ENCODE data around the gene SGPP1. TPM values are rescaled to one million over a fixed set of nuclear protein-coding genes. Genes with fewer than 3 reads are reported as not detected.
"Not testable (repeated sequence)": the region's sequence is repeated elsewhere in the genome, so short reads cannot be mapped to it uniquely, and the experiment has no call there.

Gene SGPP1
- total and polyA plus RNA-seq, 4 donors = 6.1 to 17.5 (median 12.4) TPM

DNA sequence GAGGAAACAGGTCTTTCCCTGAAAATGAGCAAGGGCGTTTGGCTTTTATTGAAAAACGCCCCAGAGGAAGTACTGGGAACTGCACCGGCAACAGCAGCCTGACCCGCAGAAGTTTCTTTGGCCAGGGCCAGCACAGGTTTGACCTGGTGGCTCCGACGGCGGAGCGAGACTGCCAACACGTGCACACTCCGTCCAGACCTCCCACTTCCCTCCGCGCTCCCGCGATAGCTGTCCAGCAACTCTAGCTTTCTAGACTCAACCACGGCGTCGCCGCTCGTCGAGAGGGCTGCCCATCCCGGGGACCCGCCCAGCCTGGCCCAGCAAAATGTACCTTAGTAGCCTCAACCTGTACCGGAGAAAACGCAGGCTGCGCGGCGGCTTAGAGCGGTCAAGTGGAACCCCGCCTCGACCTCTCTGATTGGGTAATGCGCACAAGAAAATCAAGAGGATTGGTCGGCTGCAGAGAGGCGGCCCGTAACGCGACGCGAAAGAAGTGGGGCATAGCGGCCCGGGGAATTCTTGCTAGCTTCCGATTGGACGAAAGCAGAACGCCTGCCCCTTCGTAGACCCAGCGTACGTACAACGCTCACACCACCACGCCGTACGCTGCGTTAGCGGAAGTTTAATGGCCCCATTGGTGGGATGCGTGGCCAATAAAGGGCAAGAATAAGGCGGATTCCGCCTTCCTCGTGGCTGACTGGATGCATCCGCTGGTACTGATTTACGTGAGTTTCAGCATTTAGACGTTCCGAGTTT, 86.2 kb downstream of the SGPP1 start, which contains the start of gene WDR89:
Gene WDR89 (minus strand): TSS at position 399 of the 756 bp plus-strand sequence. CDS start 41,929 bp downstream, outside the sequence.
- no peaks in the 10 kb centered on the region for H3K4me1 ChIP-seq (ENCODE audit: control insufficient read depth in 1 of 2, insufficient read depth in 2 of 2, low read length in 2 of 2)
- whole genome bisulfite sequencing, 2 donors = 0 to 1% methylated on average over 60 of the region's 60 CpGs
- DNase-seq (peak; percentile 97 to 99), ATAC-seq (ENCODE audit: low FRiP score) (peak; percentile 99)
- no peaks in the 10 kb centered on the region for H3K36me3 ChIP-seq (ENCODE audit: control insufficient read depth in 1 of 2, insufficient read depth in 2 of 2, low read length in 1 of 2)
- no peaks in the 10 kb centered on the region for H3K9me3 ChIP-seq (ENCODE audit: control insufficient read depth, low read length)
- peak within 1 kb of the TSS; percentile 57 to 64 for H3K27ac ChIP-seq (ENCODE audit: low read depth in 1 of 2, low read length in 2 of 2)
- H3K4me3 ChIP-seq (ENCODE audit: low read length in 2 of 2) = peak within 1 kb of the TSS; percentile 54 to 88
- H3K27me3 ChIP-seq (ENCODE audit: control insufficient read depth in 1 of 2, insufficient read depth in 2 of 2, low read length in 1 of 2) = no peaks in the 10 kb centered on the region
- intact Hi-C loops (cut with DNase I) = loop anchor here (2.0 to 5.0 kb wide), 4 partner anchors 86 to 249 kb away; partner anchors contain the start of genes PPP2R5E (in 2 of the 2) and SGPP1 (in 1 of the 2)

DNA sequence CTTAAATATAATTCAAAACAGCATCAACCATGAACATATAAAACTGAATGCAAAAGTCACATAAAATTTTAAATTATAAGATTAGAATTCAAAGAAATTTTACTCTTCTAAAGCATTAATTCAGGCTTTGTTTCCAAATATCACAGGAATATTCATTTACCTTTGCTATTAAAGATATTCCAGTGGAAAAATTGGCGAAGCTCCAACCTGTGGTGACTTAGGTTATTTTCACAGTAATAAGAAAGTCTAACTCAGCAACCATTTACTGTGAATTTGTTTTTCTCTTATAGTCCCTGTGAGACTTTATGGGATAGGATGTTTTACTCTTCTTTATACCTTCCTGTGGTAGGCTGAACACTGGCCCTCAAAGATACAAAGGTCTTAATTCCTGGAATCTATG, 89.4 kb downstream of the SGPP1 start:
- WGBS, 2 donors = 83 to 88% methylated on average over 1 of the region's 1 CpG
- H3K36me3 ChIP-seq (ENCODE audit: control insufficient read depth in 1 of 2, insufficient read depth in 2 of 2, low read length in 1 of 2) = no peaks in the 10 kb centered on the region
- DNase-seq (no peak), ATAC-seq (ENCODE audit: low FRiP score) (no peak)
- H3K4me1 ChIP-seq (ENCODE audit: control insufficient read depth in 1 of 2, insufficient read depth in 2 of 2, low read length in 2 of 2) = no peaks in the 10 kb centered on the region
- intact Hi-C loops (cut with DNase I) = no loop called here
- H3K27ac ChIP-seq (ENCODE audit: low read depth in 1 of 2, low read length in 2 of 2) = no peak overlapping the region
- H3K27me3 ChIP-seq (ENCODE audit: control insufficient read depth in 1 of 2, insufficient read depth in 2 of 2, low read length in 1 of 2) = no peaks in the 10 kb centered on the region
- H3K9me3 ChIP-seq (ENCODE audit: control insufficient read depth, low read length) = no peaks in the 10 kb centered on the region
- H3K4me3 ChIP-seq (ENCODE audit: low read length in 2 of 2) = no peak overlapping the region

DNA sequence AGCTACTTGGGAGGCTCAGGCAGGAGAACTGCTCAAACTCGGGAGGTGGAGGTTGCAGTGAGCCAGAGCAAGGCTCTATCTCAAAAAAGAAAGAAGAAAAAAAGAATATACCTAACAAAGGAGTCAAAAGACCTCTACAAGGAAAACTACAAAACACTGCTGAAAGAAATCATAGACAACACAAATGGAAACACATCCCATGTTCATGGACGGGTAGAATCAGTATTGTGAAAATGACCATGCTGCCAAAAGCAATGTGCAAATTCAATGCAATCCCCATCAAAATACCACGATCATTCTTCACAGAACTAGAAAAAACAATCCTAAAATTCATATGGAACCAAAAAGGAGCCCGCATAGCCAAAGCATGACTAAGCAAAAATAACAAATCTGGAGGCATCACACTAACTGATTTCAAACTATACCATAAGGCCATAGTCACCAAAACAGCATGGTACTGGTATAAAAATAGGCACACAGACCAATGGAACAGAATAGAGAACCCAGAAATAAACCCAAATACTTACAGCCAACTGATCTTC, 91.7 kb downstream of the SGPP1 start:
- DNase-seq; H3K27me3 ChIP-seq (ENCODE audit: control insufficient read depth in 1 of 2, insufficient read depth in 2 of 2, low read length in 1 of 2); H3K36me3 ChIP-seq (ENCODE audit: control insufficient read depth in 1 of 2, insufficient read depth in 2 of 2, low read length in 1 of 2); H3K4me3 ChIP-seq (ENCODE audit: low read length in 2 of 2); H3K27ac ChIP-seq (ENCODE audit: low read depth in 1 of 2, low read length in 2 of 2); ATAC-seq (ENCODE audit: low FRiP score); H3K9me3 ChIP-seq (ENCODE audit: control insufficient read depth, low read length); H3K4me1 ChIP-seq (ENCODE audit: control insufficient read depth in 1 of 2, insufficient read depth in 2 of 2, low read length in 2 of 2); intact Hi-C loops (cut with DNase I): not testable (repeated sequence)
- 95 to 96% methylated on average over 4 of the region's 4 CpGs for WGBS, 2 donors

Other genes starting within 250 kb of the SGPP1 start
- gene PPP2R5E, start 184.7 kb downstream of the SGPP1 start, total RNA-seq = 10 to 100 TPM; 35.5 to 42.1 TPM
- 10 to 100 TPM; 11.0 to 14.7 TPM for gene PPP2R5E, start 184.7 kb downstream of the SGPP1 start, polyA plus RNA-seq
- gene WDR89, start 86.2 kb downstream of the SGPP1 start, total RNA-seq = 10 to 100 TPM in 1 of 2 donors, 1 to 10 TPM in 1; 7.9 to 12.9 TPM
- gene WDR89, start 86.2 kb downstream of the SGPP1 start, polyA plus RNA-seq = 1 to 10 TPM; 3.9 to 5.6 TPM
- 100 to 1,000 TPM; 168 to 197 TPM for gene SYNE2, start 124.9 kb upstream of the SGPP1 start, total RNA-seq
- 10 to 100 TPM; 14.7 to 30.2 TPM for gene SYNE2, start 124.9 kb upstream of the SGPP1 start, polyA plus RNA-seq

Measured in aorta (tissue), 5 donors.